ENCODE results near the gene ARSK. TPM values are rescaled to one million over a fixed set of nuclear protein-coding genes. Genes with fewer than 3 reads are reported as not detected.

ARSK gene, protein sequence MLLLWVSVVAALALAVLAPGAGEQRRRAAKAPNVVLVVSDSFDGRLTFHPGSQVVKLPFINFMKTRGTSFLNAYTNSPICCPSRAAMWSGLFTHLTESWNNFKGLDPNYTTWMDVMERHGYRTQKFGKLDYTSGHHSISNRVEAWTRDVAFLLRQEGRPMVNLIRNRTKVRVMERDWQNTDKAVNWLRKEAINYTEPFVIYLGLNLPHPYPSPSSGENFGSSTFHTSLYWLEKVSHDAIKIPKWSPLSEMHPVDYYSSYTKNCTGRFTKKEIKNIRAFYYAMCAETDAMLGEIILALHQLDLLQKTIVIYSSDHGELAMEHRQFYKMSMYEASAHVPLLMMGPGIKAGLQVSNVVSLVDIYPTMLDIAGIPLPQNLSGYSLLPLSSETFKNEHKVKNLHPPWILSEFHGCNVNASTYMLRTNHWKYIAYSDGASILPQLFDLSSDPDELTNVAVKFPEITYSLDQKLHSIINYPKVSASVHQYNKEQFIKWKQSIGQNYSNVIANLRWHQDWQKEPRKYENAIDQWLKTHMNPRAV
- 10 to 100 TPM in 8 of 12 donors, 1 to 10 TPM in 3, not detected in 1; 8.5 to 29.7 (median 11.1) TPM for polyA plus RNA-seq (ENCODE audit: insufficient read length in 12 of 12)
- long read RNA-seq, donor 1, partial matches to known transcripts: 14 of 16 reads
- long read RNA-seq, donor 1, other reads (novel, unspliced or antisense): 0 of 16 reads
- long read RNA-seq, donor 2, transcript ARSK-201 (8 exons, 3,354 nt): major isoform, 5 of 11 reads
- long read RNA-seq, donor 2, partial matches to known transcripts: 6 of 11 reads
- long read RNA-seq, donor 2, other reads (novel, unspliced or antisense): 0 of 11 reads
- long read RNA-seq, donor 3, partial matches to known transcripts: 0 of 3 reads
- long read RNA-seq, donor 3, other reads (novel, unspliced or antisense): 0 of 3 reads
- long read RNA-seq, donor 4: 0 reads
- long read RNA-seq, donor 5, partial matches to known transcripts: 19 of 22 reads
- long read RNA-seq, donor 5, other reads (novel, unspliced or antisense): 0 of 22 reads
- long read RNA-seq, donor 6, partial matches to known transcripts: 0 of 2 reads
- long read RNA-seq, donor 6, other reads (novel, unspliced or antisense): 0 of 2 reads
- long read RNA-seq, donor 7, partial matches to known transcripts: 0 of 1 reads
- long read RNA-seq, donor 7, other reads (novel, unspliced or antisense): 0 of 1 reads
- long read RNA-seq, donor 8, partial matches to known transcripts: 9 of 16 reads
- long read RNA-seq, donor 8, other reads (novel, unspliced or antisense): 0 of 16 reads
- long read RNA-seq, donor 9, partial matches to known transcripts: 0 of 1 reads
- long read RNA-seq, donor 9, other reads (novel, unspliced or antisense): 0 of 1 reads
- long read RNA-seq, donor 10, partial matches to known transcripts: 6 of 7 reads
- long read RNA-seq, donor 10, other reads (novel, unspliced or antisense): 0 of 7 reads
- long read RNA-seq, donor 11, partial matches to known transcripts: 0 of 4 reads
- long read RNA-seq, donor 11, other reads (novel, unspliced or antisense): 0 of 4 reads

DNA sequence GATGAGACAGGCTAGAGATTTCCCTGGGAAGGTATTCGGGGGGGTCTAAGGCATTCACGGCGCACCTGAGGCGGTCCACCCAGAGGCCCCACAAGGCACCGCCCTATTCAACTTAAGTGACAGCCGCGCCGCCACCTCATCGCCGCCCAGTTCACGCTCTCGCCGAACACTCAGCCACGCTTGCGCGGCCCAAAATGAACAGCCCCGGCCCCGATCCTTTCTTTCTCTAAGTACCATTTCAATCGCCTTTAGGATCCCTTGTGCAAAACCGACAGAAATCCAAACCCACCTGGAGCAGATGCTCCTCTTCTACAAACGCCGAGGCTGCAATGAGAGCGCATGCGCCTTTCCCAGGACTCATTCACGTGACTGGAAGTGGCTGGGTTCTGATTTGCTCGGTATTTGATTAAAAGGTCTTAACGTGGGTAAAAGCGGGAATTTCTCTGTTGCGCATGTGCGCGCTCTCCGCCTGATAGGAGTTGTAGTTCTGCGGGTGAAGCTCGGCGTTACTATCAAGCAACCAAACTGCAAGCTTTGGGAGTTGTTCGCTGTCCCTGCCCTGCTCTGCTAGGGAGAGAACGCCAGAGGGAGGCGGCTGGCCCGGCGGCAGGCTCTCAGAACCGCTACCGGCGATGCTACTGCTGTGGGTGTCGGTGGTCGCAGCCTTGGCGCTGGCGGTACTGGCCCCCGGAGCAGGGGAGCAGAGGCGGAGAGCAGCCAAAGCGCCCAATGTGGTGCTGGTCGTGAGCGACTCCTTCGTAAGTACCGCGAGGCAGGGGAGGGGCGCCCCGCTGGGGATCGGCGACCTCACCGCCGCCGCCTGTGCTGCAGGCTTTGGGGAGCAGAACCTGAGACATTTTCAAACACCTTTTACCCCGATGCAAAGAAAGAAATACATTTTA lies at the start of gene ARSK, which contains the start of gene SKIC3:
TSS of gene ARSK (plus strand) at position 455 of the 902 bp plus-strand sequence. CDS start at position 633, 178 bp downstream.
TSS of gene SKIC3 (minus strand) at position 331 of the 902 bp plus-strand sequence. CDS start 7,827 bp downstream, outside the sequence.
- peak; percentile 99 for DNase-seq

DNA sequence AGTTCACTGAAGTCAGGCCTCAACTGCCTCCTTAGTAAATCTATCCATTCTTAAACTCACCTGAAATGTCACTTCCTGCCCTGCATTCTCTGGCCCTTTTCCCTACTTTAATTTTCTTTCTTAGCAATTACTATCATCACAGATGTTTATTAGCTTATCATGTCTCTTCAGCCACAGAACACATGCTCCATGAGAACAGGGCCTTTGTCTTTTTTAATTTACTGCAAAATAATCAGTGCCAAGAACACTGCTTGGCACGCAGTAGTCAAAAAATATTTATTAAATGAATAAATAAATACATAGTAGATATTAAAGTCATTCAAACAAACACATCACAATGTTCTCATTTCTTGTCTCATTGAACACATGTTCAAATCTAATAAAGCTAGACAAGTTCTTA lies 46.4 kb upstream of the ARSK start:
- no peak for DNase-seq

DNA sequence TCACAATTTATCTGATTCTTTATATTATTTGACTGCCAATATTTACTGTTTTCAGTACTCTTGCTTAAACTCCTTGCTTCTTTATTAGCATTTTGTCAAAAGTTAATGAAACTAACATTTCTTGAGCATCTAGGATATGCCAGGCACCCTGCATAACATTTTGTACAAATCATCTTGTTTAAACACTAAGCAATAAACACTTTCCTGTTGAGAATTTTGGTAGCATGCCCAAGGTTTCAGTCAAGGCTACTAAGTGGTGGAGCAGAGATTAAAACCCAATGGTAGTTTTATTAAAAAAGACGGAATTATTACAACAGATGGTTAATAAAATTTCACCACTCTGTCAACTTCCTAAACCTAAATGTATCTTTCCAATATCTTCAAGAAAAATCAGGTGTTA lies 43.3 kb upstream of the ARSK start:
- no peak for DNase-seq

GRCh38 chr5:95518417-95518816 lies 36.5 kb upstream of the ARSK start:
- no peak for DNase-seq

GRCh38 chr5:95519151-95519550 lies 35.8 kb upstream of the ARSK start:
- DNase-seq: no peak

DNA sequence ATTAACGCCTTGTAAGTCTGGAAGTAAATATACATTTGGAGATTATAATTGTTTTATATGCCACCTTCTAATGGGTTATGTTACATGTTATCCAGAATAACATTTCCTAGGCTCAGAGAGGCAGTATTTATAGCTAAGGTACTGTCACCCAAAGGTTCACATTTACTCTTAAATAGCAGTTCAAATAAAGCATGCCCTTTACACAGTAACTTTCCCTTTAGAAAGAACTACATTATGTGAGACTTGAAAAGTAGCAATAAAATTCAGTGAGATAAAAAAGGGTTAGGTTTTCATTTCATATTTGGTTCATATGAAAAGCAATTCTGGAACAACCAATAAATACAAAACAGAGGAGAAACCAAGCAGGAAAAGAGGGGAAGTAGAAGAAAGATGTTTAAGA lies 35.2 kb upstream of the ARSK start:
- no peak for DNase-seq

GRCh38 chr5:95520206-95520605 lies 34.7 kb upstream of the ARSK start:
- no peak for DNase-seq

GRCh38 chr5:95524423-95524822 lies 30.5 kb upstream of the ARSK start:
- no peak for DNase-seq

DNA sequence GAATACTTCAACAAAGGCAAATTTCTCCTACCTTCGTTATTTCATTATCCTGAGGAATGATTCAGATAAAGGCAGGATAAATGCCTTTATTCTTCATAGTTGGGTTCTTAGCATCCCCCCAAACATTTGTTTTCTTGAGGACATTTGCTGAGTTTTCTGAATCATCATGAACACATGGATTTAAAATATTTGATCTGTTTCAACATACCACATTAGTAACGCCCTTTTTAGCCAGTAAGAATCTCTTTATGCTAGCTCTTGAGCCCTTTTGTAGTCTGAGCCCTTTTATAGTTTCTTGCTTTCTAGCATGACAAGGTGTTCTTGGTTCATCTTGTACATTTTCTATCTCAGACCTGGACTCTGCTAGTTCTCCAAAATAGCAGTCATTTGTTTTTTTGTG lies 28.0 kb upstream of the ARSK start:
- no peak for DNase-seq

GRCh38 chr5:95528565-95528964 lies 26.3 kb upstream of the ARSK start:
- DNase-seq: no peak

DNA sequence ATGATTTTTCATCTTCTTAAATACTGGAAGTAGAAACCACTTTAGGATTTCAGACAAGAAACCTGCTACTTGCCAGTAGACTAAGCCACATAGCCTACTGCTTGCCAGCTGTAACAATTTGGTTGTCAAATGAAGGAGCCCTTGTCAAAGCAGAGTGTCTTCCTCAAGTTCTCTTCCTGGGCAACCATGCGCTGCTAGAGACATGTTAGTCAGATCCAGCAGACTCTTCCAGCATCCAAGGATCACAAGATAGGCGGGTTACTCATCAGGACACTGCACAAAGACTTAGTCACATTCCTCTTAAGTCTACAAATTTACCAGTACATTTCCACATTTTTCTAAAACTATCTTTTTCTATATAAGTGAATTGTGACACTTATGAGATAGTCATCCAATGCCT lies 24.5 kb upstream of the ARSK start:
- no peak for DNase-seq

DNA sequence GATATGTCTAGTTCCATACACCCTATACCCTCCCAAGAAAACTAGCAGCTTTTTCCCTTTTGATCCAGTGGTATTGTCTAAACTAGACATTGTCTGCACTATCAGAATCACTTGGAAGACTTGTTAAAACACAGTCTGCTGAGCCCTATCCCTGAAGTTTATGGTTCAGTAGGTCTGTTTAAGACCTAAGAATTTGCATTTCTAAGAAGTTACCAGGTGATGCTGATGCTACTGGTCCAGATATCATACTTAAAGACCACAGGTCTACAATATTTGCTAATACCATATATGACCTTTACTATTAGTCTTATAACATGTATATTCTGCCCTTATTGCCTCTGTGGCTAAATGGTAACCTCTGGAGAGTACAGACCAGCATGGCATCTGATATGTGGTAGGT lies 23.4 kb upstream of the ARSK start:
- DNase-seq: no peak

GRCh38 chr5:95532415-95532814 lies 22.5 kb upstream of the ARSK start:
- DNase-seq: no peak

DNA sequence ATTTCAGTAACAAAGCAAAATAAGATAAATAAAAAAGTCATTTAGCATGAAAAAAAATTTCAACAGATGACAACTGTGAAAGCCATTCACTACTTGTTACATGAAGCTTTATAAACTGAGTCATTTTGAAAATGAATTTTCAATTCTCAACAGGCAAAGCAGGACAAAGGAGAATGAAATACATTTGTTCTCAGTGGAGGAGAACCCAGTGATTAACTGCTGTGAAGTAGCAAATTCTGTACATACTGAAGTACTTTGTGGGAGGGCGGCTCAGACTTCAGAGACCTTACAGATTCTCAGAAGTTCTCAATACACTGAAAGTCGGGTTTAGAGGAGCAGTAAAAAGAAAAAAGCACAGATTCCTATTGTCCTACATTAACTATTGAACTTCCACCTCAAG lies 21.8 kb upstream of the ARSK start:
- no peak for DNase-seq

GRCh38 chr5:95533761-95534160 lies 21.1 kb upstream of the ARSK start:
- DNase-seq: no peak

- DNase-seq: no peak
Measured at GRCh38 chr5:95537501-95537900, 17.4 kb upstream of the ARSK start.

DNA sequence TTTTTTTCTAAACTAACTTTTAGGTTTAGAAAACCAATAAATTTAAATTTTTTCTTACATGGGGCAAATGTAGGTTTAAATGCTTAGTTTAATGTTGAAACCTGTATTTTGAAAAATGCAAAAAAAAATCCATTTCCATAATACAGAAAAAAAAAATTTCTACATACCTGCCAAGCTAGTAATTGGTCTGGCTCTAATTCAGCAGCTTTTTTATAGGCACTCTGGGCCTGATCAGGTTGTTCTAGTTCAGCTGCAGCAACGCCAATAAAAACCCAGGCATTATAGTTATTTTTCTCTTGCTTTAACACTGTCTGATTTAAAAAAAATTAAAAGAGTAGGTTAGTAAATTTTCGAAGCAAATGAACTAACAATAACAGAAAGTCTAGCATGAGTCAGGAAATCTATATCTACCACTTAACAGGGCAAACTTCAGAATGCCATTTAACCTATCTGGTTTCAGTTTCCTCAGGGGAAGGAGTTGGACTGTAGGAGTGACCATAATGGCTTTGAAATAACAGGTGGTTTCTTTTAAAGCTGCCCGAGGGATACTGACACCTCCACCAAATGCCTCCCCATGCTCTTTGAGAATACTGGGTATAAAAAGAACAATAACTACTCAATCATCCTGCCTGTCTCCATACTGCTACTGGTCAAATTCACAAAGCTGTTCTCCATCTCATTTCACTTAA lies 11.7 kb upstream of the ARSK start:
- DNase-seq: no peak

- no peak for DNase-seq
Measured at GRCh38 chr5:95549030-95549429, 5.9 kb upstream of the ARSK start.

DNA sequence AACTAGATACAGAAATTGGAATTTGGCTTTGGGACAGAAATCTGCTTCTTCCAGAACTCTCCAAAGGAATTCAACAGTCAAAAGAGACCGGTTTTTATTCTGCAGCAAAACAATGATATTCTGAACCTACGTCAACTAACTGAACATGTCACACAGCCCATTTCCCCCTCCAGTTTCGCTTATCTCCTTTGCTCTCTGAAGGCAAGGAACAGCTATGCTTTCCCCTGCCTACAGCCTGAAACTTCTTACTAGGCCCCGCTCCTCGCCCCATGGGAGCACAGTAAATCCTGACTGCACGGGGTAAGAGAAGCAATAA lies 612 bp upstream of the ARSK start:
- no peak for DNase-seq

DNA sequence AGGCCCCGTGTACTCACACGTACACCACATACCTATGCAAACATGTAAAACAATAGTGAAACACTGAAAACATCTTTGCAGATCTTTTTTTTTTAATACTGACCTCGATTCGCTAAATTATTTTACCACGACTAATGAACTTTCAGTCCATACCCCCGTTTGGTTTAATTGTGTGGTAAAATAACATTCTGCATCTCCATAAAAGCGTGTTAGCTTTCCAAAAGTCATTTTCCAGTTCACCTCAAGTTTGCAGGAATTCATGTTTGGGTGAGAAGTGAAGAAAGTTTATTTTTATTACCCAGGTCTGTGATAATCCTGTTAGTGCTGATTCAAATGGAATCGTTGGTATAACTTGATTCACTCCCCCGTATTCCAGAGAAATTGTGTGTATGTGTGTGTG lies 652 bp downstream of the ARSK start:
- peak; percentile 20 for DNase-seq
